BJ (cell line): ENCODE measurements around the gene PCSK1. TPM values are rescaled to one million over a fixed set of nuclear protein-coding genes. Genes with fewer than 3 reads are reported as not detected.

Experiments used
- CTCF ChIA-PET: fragments of 350-600 bp; formaldehyde crosslinking; extraction: SDS; loops from one replicate; lab custom pipeline; 2021; ENCODE audit warnings: antibody characterized with exemption, inconsistent platforms; lab: Yijun Ruan, JAX
- POLR2A ChIA-PET: fragments of 300-600 bp; sonication (Branson Sonifier 250); formaldehyde crosslinking; extraction: SDS; loops from one replicate; lab custom pipeline; 2021; ENCODE audit warnings: antibody characterized with exemption; lab: Charles Lee
- DNase-seq: peaks from one replicate; pipeline ENCODE4 v3.0.0-alpha.2; 2011; ENCODE audit warnings: low read depth
- H3K27me3 ChIP-seq: 2 replicates; pipeline ENCODE4 v1.6.0; 2011; ENCODE audit warnings: low read length; ENCODE audit not compliant: control insufficient read depth, insufficient read depth
- H3K36me3 ChIP-seq: 2 replicates; pipeline ENCODE4 v1.5.1; 2011; ENCODE audit warnings: low read length; ENCODE audit not compliant: control insufficient read depth, insufficient read depth
- H3K4me3 ChIP-seq: 2 replicates; pipeline ENCODE4 v1.5.1; 2011; ENCODE audit warnings: low read depth, mild to moderate bottlenecking, control low read depth, low read length
- polyA plus RNA-seq: library from polyadenylated mRNA; depleted of rRNA; stranded (reverse); fragments of >200 nt; gene quantifications from 2 replicates; pipeline ENCODE4 v1.2.3, GENCODE V29; 2011
- TF ChIP-seq, protein P1 (sequence below): IDR thresholded peaks from 2 replicates; pipeline ENCODE4 v1.5.1; 2011; ENCODE audit warnings: low read depth, mild to moderate bottlenecking, control low read depth, inconsistent platforms, low read length, moderate library complexity; ENCODE audit not compliant: insufficient read depth

PCSK1 gene
- polyA plus RNA-seq, 1 experiment: 0.11 TPM

GRCh38 chr5:96474073-96474472 is 41.0 kb upstream of the PCSK1 start:
- TF ChIP-seq, protein P1, sequence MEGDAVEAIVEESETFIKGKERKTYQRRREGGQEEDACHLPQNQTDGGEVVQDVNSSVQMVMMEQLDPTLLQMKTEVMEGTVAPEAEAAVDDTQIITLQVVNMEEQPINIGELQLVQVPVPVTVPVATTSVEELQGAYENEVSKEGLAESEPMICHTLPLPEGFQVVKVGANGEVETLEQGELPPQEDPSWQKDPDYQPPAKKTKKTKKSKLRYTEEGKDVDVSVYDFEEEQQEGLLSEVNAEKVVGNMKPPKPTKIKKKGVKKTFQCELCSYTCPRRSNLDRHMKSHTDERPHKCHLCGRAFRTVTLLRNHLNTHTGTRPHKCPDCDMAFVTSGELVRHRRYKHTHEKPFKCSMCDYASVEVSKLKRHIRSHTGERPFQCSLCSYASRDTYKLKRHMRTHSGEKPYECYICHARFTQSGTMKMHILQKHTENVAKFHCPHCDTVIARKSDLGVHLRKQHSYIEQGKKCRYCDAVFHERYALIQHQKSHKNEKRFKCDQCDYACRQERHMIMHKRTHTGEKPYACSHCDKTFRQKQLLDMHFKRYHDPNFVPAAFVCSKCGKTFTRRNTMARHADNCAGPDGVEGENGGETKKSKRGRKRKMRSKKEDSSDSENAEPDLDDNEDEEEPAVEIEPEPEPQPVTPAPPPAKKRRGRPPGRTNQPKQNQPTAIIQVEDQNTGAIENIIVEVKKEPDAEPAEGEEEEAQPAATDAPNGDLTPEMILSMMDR: no peak
- Histone ChIP-seq H3K36me3 (no peaks in the 10 kb centered on the region), H3K4me3 (no peak overlapping the region), H3K27me3 (no peaks in the 10 kb centered on the region)
- no peak for DNase-seq
- ChIA-PET POLR2A (no interaction called here), CTCF (no interaction called here)

DNA sequence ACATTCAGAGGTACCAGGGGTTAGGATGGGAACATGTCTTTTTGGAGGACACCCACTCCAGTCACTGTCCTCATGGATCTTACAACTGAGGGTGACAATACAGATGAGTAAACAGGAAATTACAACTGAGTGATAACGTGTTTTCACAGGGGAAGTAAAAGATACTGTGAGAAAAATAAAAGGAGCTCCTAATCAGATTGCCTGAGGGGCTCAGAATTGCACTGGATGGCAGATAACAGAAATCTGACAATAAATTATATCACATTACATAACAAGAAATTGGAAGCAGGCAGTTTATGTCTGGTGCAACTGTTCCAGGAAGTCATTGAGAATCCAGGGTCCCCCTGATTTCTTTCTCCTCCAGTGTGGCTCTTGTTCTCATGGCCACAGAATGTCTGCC is 40.1 kb upstream of the PCSK1 start:
- no peak for DNase-seq
- Histone ChIP-seq H3K4me3 (no peak overlapping the region), H3K27me3 (peaks cover 1% of the 10 kb centered on the region; the same call in 1 of the 2 replicates), H3K36me3 (no peaks in the 10 kb centered on the region)
- ChIA-PET POLR2A (no interaction called here), CTCF (no interaction called here)
- TF ChIP-seq, protein P1: no peak

- Histone ChIP-seq H3K27me3 (peaks cover 1% of the 10 kb centered on the region), H3K4me3 (no peak overlapping the region), H3K36me3 (no peaks in the 10 kb centered on the region)
- ChIA-PET POLR2A (no interaction called here), CTCF (interaction anchor here (0.6 to 1.8 kb wide), 3 partner anchors 10 to 23 kb away, joined by 3 to 5 read pairs (median 3); no protein-coding TSS in a partner anchor)
- TF ChIP-seq, protein P1: no peak
- no peak for DNase-seq
Observed at GRCh38 chr5:96470785-96471184, 37.7 kb upstream of the PCSK1 start.

DNA sequence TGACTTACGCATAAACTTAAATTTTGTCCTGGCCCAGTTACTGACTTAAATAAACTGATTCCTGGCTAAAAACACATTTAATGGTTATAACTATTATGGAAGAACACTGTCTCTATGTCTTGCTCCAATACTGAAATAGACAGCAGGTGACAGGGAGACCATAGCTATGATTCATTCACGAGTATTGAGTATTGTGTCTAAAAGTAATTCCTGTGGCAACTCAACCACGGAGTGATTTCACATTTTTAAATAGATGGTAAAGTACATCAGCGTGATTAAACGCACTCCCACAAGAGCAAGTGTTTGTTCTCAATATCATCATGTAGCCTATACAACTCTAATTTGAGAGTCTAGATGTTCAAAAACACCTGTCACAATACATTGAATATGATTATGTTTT is 35.9 kb upstream of the PCSK1 start:
- no peaks in the 10 kb centered on the region for H3K36me3 ChIP-seq
- peaks cover 1% of the 10 kb centered on the region for H3K27me3 ChIP-seq
- ChIA-PET CTCF (interaction anchor here (0.7 kb wide), 1 partner anchor 23 kb away, joined by 3 read pairs; no protein-coding TSS in a partner anchor), POLR2A (no interaction called here)
- TF ChIP-seq, protein P1: no peak
- DNase-seq: no peak
- H3K4me3 ChIP-seq: no peak overlapping the region

DNA sequence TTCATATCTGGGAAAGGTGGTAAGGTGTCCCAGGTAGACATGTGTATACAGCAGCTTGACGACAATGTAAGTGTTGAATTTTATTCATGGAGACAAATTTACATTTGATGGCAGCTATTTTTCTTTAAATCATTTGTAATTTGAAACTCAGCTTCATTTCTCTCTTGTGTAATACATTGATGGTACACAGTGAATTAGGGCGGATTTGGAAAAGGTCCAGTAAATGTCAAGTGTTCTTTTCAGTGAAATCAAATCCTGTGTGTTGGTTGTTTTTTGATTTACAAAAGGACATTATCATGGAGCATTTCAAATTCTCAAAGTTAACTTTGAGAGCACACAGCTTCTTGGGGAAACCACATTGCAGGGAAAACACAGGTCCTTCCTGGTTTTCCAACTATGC is 30.0 kb upstream of the PCSK1 start:
- TF ChIP-seq, protein P1: no peak
- ChIA-PET CTCF (interaction anchor here (0.6 kb wide), 1 partner anchor 14 kb away, joined by 3 read pairs; no protein-coding TSS in a partner anchor), POLR2A (no interaction called here)
- Histone ChIP-seq H3K36me3 (no peaks in the 10 kb centered on the region), H3K4me3 (no peak overlapping the region), H3K27me3 (peaks cover 5% of the 10 kb centered on the region)
- DNase-seq: no peak
